Hematopoietic multipotent progenitor cell treated with erythropoietin and hydrocortisone succinate and interleukin-3 and kit ligand, for 4 days (in vitro differentiated cells): Measurements from ENCODE around the gene MKNK2.
A peak's percentile ranks its signal among the peaks of the same experiment; 100 is the strongest.
"Not testable (repeated sequence)": the region's sequence is repeated elsewhere in the genome, so short reads cannot be mapped to it uniquely, and the experiment has no call there.

Source experiments
- DNase-seq: peaks from one replicate; pipeline ENCODE4 v3.0.0-alpha.2; 2015

MKNK2 gene

GRCh38 chr19:2042485-2043250 lies 8.4 kb downstream of the MKNK2 start:
- DNase-seq: no peak

- peak; percentile 98 for DNase-seq
Observed at GRCh38 chr19:2041683-2042484, 9.2 kb downstream of the MKNK2 start.

- DNase-seq: no peak
Observed at GRCh38 chr19:2041433-2041682, 9.7 kb downstream of the MKNK2 start.

- no peak for DNase-seq
Observed at GRCh38 chr19:2040647-2041432, 10.2 kb downstream of the MKNK2 start.

- DNase-seq: no peak
Observed at GRCh38 chr19:2039959-2040646, 10.9 kb downstream of the MKNK2 start.

- no peak for DNase-seq
Observed at GRCh38 chr19:2039089-2039958, 11.7 kb downstream of the MKNK2 start.

- no peak for DNase-seq
Observed at GRCh38 chr19:2038284-2039088, 12.6 kb downstream of the MKNK2 start.

GRCh38 chr19:2037651-2038255 lies 13.3 kb downstream of the MKNK2 start:
- no peak for DNase-seq

GRCh38 chr19:2036424-2036823 lies 14.6 kb downstream of the MKNK2 start:
- DNase-seq: no peak

- DNase-seq: no peak
Observed at GRCh38 chr19:2035590-2035991, 15.5 kb downstream of the MKNK2 start.

GRCh38 chr19:2034729-2035589 lies 16.1 kb downstream of the MKNK2 start:
- peak; percentile 93 for DNase-seq

GRCh38 chr19:2034253-2034652 lies 16.8 kb downstream of the MKNK2 start:
- DNase-seq: not testable (repeated sequence)

GRCh38 chr19:2033825-2034159 lies 17.3 kb downstream of the MKNK2 start:
- DNase-seq: no peak

GRCh38 chr19:2033115-2033824 lies 17.8 kb downstream of the MKNK2 start:
- no peak for DNase-seq

- DNase-seq: peak; percentile 92
Observed at GRCh38 chr19:2032296-2032941, 18.6 kb downstream of the MKNK2 start.

- DNase-seq: peak; percentile 66
Observed at GRCh38 chr19:2027361-2027760, 23.7 kb downstream of the MKNK2 start.

- DNase-seq: no peak
Observed at GRCh38 chr19:2026770-2027169, 24.3 kb downstream of the MKNK2 start.

- DNase-seq: no peak
Observed at GRCh38 chr19:2022289-2022688, 28.8 kb downstream of the MKNK2 start.
